GM12872 (cell line): ENCODE results near the gene PRR9.

Experiments used
- TF ChIP-seq, protein P1 (sequence below): IDR thresholded peaks from 3 replicates; pipeline ENCODE4 v1.5.1; 2011; ENCODE audit warnings: low read depth, mild to moderate bottlenecking, low read length, moderate library complexity; ENCODE audit not compliant: insufficient read depth

PRR9 gene

DNA sequence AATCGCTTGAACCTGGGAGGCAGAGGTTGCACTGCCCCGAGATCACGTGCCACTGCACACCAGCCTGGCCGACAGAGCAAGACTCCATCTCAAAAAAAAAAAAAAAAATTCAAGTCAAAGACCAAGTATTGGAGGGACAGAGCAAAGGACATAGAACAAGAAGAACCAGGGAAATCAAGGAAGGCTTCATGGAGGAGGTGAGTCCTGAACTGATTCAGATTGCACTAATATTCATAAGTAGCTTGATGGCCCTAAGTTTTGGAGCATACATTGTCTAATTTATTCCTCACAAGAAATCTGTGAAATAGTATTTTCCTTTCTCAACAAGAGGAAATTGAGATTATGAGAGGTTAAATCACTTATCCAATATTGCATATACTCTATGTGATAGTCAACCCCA lies 3.9 kb upstream of the PRR9 start:
- TF ChIP-seq, protein P1, sequence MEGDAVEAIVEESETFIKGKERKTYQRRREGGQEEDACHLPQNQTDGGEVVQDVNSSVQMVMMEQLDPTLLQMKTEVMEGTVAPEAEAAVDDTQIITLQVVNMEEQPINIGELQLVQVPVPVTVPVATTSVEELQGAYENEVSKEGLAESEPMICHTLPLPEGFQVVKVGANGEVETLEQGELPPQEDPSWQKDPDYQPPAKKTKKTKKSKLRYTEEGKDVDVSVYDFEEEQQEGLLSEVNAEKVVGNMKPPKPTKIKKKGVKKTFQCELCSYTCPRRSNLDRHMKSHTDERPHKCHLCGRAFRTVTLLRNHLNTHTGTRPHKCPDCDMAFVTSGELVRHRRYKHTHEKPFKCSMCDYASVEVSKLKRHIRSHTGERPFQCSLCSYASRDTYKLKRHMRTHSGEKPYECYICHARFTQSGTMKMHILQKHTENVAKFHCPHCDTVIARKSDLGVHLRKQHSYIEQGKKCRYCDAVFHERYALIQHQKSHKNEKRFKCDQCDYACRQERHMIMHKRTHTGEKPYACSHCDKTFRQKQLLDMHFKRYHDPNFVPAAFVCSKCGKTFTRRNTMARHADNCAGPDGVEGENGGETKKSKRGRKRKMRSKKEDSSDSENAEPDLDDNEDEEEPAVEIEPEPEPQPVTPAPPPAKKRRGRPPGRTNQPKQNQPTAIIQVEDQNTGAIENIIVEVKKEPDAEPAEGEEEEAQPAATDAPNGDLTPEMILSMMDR: no peak

DNA sequence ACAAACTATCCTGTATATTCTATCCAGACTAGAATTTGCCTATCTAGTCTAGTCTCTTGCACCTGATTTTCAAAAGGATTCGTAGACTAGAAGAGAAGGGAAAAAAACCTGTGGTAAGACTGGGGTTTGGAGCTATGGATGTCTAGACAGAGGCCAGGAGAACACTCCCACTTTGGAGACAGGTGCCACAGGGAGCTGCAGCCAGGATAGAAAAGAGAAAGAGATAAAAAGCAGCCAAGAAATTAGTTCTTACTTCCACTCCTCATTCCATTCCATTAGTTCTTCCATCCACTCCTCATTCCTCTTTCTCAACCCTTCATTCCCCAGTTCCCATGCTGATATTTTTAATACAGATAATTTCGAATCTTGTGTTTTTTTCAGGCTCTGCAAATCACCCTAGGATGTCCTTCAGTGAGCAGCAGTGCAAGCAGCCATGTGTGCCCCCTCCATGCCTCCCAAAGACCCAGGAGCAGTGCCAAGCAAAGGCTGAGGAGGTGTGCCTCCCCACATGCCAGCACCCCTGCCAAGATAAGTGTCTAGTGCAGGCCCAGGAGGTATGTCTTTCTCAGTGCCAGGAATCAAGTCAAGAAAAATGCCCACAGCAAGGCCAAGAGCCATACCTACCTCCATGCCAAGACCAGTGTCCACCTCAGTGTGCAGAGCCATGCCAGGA lies 496 bp downstream of the PRR9 start:
- TF ChIP-seq, protein P1: no peak

DNA sequence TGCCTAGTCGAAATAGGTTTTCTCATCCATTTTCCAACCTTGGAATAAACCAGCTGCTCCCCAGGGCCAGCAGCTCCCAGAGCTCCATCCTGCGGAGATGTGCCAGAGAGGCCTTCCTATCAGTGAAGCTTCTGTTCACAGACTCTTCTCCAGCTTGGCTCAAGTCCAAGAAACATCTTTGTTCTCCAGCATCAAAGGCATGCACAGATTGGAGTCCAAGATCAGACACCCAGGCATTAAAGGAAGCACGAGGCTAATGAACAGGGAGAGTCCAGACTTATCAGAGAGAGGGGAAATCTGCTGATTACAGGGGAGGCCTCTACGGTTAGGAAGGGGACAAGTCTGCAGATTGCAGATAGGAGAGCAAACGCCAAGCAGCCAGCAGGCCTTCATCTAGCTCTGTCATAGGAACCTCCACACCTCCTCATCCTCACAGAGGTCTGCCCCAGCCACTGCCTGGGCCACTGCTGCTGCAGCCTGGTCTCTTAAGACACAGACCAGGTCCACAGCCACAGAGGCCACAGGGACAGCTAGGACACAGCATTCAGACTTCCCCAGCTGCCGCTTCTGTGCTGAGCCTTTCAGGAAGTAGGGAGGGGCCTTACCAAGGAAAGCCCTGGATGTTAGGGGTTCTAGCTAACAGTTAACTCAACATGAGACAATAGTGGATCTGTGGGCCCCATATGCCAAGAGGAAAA lies 3.4 kb downstream of the PRR9 start:
- TF ChIP-seq, protein P1: no peak

DNA sequence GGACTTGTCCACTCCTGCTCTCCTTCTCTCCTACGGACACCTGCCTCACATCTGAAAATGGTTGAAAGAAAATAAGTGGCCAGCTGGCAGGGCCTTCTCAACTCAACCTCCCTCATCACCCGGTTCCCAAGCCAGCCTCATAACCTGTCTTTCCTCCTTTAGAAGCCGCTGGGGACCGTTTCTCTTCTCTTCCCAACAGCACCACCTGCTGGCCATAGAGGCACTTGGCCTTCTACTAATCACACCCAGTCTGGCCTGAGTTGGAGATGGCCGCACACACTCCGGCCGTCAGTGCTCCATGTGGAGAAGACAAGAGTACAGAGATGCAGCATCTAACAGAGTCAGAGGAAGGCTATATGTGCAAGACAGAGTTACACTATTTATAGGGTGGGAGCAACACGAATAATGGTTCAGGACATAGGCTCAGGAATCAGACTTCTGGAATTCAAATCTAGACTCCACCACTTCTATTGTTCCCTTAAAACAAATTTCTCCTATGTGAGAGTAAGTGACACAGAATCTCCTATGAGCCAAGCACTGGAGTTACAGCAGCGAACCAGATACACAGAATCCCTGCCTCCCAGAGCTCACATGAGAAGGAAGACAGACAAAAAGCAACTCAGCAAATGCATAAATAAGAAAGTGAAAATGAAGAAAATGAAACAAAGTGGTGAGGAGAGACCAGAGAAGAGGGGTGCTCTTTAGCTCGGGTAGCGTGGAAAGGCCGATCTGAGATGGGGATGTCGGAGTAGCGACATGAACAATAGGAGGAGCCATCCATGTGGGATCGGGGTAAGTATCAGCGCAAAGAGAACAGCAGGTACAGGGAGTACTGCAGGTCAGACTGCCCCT lies 5.9 kb downstream of the PRR9 start:
- TF ChIP-seq, protein P1: peak; percentile 70

DNA sequence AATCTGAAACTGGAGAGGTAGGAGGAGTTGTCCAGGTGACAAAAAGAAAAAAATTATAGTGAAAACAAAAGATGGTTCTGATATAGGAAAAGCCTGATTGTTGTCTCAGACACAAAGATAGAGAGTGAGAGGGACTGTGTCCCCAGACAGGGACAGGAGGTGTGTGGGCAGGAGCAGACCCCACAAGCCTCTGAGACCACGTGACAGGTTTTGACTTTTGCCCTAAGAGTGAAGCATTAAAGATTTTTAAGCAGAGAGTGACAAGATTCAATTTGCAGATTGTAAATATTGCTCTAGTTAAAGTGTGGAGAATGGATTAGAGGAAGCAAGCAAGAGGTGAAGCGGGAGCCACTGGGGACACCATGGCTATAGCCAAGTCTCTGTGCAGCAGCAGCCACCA lies 10.4 kb downstream of the PRR9 start:
- TF ChIP-seq, protein P1: no peak

DNA sequence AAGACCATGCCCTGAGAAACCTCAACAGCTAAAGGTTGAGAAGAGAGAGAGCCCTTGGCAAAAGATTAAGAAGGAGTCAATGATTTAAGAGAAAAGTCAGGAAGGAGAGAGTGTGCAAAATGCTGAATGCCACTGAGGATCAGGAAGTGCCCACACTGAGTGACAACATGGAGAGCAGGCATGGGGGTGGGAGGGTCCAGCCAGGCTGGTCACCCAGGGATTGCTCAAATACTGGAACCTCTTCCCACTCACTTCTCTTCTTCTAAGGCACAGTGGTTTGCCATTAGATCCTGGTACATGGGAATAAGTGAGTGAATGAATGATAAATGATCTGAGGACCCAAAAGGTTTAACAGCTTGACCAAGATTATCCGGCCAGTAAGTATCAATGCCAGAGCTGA lies 11.1 kb downstream of the PRR9 start:
- TF ChIP-seq, protein P1: no peak
